Skin of body (tissue), 2 donors: ENCODE data around the gene RPL5. TPM values are rescaled to one million over a fixed set of nuclear protein-coding genes. Genes with fewer than 3 reads are reported as not detected.

Source experiments
- DNase-seq: peaks from one replicate; lab custom pipeline; 2025; lab: John Stamatoyannopoulos, UW
- total RNA-seq: library from RNA; depleted of rRNA; stranded (reverse); fragments of >200 nt; gene quantifications from one replicate; pipeline ENCODE4 v1.2.3, GENCODE V29; 2014

Gene RPL5
- total RNA-seq, 1 donor from 2014 or later, result 1,921 TPM

DNA sequence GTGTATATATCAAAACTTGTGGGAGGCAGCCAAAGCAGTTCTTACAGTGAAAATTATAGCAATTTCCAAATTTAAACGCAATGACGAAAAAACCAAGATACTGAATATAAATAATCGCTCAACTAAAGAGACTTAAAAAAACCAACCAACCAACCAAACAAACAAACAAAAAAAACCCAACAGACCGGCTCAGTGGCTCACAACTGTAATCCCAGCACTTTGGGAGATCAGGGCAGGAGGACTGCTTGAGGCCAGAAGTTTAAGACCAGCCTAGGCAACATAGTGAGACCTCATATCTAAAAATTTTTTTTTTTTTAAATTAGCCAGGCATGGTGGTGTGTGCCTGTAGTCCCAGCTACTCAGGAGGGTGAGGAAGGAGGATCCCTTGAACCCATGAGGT lies 23.4 kb downstream of the RPL5 start:
- DNase-seq, result no peak

DNA sequence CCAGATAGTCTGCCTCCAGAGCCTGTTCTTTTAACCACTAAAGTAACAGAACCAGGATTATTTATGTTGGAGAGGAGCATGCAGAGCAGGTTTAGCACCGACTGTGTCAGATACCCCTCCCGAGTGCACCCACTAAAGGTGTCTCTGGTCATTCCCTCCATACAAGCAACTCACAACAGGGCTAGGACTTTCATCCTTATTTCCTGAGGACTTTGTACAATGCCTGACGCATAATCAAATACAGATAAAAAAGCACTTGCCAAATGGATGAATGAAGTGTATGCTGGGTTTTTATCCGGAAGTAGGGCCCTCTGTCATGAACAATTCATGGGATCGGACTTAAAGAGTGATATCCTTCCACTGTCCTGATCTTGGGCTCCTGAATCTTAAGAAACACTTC lies 26.0 kb downstream of the RPL5 start:
- no peak for DNase-seq

DNA sequence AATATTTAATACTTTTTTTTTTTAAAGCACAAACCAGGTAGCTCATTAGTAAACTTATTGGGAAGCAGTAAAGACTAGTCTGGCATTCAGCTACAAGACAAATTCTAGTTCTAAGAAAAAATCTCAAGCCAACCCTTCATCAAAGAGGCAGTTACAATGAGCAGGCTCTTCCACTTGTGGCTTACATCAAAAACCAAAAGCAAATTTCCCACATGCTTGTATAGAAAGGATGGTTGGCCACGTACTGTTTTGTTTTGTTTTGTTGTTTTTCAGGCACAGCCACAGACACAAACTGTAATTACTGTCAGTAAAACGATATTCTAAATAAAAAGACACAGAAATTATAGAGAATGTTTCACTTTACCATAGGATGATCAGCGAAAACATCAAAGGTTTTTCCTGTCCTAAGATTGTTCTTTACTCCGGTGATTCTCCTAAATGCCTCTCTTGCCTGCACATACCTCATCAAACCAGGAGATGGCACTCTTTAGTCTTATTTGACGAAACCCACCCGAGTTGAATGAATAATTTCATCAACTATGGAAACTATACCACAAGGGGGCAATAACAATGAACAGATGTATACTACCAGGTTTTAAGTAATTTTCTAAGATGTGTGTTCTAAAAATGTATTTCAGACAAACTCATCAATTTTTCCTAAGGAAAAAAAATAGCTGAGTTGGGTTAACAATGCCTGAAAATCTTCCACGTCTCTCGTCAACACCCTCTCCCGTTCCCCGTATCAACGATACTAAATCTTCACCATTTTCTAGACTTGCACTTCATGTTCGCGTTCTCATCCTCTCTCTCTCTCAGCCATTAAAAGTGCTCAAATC lies 26.9 kb downstream of the RPL5 start:
- peak; percentile 90 for DNase-seq

DNA sequence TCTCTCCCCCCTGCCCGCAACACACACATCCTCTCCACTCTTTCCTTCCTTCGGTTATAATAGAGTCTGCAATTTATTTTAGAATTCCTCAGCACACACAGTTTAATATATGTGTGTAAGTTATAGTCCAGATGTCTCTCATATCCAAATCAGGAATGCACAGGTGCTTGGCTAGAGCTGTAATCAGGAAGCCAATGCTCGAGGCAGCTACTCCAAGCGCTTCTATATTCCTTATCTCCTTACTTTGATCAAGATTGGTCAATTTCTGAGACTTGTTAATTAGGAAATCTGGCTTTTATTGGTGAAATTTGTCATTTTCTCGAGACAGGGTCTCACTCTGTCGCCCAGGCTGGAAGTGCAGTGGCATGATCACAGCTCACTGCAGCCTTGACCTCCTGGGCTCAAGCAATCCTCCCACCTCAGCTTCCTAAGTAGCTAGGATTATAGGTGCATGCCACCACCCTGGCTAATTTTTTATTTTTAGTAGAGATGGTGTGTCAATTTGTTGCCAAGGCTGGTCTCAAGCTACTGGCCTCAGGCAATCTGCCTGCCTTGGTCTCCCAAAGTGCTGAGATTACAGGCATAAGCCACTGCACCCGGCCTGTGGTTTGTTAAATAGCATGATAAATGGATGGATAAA lies 27.7 kb downstream of the RPL5 start:
- peak; percentile 60 for DNase-seq

DNA sequence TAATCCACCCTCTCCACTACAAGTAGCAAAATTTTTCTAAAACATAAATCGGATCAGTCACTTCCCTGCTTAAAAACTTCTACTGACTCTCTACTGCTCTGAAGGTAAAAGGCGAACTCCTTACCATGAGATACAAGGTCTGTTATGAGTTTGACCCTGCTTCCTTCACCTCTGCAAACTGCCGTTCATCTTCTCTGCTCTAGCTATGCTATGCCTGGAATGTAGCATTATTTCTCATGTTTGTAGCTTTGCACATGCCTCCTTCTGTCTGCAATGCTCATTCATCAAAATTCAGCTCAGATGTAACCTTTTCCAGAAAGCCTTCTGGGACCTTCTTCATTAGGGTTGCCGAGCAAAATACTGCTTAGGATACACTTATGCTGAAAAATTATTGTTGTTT lies 30.8 kb downstream of the RPL5 start:
- no peak for DNase-seq

DNA sequence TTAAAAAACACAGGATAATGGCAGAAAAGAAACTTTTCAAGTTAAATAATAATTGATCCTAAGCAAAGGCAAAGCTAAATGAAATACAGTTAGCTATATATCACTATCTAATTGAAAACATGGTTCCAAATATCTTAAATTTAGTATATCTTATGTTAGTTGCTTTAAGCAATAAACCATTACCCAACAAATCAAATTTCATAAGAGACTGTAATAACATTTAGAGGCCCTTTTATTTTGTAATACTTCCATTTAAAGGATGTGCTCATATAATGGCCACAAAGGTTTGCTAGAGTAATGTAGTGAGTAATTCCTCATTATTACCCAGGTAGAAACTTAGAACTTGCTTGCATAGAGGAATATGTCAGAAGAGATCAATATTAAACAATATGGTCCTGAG lies 32.3 kb downstream of the RPL5 start:
- DNase-seq, result no peak

DNA sequence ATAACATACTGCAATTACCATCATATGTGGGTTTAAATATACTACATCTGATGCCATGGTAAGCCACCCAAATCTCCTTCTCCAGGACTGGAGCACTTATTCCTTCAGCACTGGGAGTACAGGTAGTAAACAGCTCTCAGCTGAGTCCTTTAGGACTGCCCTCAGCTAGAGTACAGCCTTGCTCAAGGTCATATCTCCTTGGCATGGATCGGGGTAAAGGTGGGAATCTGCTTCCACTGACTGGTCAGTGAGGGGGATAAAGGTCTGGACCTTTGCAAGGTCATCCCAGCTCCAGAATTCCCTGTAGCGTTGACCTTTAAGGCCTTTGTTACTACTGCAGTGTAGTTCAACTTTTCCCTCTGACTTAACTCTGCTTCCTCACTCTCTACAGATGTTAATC lies 38.8 kb downstream of the RPL5 start:
- DNase-seq, result no peak

DNA sequence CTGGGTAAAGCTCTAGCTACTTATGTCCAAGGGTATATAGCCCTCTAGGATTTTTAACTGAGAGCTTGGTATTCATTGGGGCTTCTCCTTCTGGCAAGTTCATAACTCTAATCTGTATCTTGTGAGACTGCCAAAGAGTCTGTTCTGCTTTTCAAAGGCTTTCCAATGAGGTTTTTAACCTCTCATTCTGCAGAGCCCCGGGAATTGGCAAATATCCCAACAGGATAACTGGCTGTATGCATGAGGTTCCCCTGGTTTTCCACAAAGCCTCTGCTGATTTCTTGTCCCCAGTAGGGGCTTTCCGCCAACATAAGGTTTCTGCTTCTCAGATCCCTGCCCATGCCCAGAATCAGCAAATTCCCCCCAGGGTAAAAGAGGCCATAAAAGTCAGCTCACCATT lies 40.9 kb downstream of the RPL5 start:
- DNase-seq, result no peak

DNA sequence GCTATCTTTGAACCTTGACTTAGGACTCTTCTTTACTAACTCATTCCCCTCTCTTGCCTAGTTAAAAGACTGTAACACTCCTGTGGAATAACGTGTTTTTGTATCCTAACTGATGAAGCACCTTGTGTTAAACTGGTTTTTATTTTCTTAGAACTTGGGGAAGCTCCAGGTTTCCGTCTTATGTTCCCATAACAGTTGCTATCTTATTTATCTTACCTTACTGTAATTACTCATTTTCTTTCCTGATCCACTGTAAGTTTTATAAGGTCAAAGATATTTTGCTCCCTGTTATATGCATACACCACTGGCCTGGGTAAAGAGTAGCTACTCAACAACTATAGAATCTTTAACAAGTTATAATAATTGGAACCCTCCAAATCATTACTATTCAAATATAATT lies 43.1 kb downstream of the RPL5 start:
- DNase-seq, result no peak

DNA sequence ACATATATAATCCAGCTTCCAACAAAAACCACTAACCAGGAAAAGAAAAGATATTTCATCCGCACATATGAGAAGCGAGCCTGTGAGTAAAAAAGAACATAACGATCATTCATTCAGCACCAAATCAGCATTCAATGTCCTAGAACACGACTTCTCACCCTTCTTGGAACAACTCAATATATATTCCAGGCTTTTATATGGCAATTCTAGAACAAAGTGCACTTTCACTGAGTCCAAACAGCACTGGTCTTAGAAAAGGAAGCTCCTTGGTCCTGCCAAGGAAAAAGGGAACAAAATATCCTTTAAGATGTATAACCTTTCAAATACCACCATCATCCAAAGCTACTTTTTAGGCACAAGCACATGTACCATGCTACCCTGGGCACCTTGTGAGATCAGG lies 44.5 kb downstream of the RPL5 start:
- DNase-seq, result no peak

DNA sequence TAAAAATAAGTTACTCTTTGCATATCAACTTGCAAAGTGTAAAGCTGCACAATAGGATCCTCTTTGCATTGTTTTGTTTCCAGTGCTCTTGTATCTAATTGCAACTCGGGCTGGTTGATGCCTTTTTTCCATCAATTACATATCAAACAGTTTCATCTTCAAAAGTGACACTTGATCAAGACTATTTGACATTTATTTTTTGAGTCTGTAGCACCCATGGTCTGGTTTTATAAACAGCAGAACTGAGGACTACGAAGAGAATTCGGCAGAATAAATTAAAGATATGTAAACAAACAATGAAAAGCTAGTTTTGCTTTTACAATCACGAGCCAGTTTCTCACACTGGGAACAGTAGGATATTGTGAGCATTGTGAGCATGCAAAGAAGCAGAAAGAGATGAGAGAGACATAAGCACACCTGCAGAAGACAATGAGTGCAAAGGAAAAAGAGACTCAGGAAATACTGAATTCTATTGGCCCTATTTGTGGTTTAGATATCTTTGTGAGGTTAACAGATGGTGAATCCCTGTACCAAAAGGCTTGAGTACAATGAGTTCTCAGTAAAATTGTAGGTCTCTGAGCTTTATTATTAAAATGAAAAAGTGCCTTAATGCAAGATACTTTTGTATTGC lies 45.4 kb downstream of the RPL5 start:
- DNase-seq, result no peak

DNA sequence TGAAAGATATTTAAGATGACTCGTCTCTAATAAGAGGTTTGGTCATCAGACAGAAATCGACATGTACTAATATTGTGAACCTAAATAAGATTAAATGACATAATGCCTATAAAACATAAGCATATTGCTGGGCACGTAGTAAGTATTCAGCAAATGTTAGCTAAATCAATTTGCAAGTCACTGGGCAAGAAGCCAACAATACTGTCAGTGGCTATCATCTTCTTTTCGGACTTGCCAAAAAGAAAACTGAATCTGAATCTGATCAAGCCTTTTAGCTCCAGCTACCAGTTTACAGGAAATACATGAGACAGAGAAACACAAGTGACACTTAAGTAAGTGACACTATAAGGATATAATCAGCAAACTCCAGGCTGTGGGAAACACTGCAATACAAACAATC lies 46.0 kb downstream of the RPL5 start:
- DNase-seq, result no peak

DNA sequence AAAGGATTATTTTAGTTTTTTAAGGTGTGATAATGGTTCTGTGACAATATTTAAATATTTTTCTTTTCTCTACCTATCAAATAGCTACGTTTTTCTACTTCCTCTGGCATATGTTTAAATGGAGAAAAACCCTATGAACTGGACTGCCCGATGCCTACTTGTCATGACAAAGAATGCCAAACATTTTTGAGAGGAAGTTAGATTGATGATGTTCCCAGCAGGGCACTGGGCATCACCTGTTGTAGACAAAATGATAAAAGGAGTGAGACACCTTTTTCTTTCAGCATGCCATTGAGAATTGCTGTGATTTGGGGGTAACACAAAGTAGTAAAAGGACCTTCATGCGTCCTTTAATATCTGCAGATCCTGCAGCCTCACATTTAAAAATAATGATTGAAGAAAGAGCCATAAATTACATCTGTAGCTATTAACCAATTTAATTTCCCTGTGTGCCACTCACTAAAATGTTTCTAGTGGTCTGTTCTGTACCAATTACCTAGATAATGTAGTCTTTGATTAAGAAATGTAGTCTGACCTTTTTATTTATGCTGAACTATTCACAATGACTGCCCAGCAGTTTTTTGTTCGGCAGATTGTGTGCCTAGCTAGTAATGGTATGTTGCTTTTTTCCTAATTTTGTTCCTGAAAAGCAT lies 47.6 kb downstream of the RPL5 start:
- no peak for DNase-seq

DNA sequence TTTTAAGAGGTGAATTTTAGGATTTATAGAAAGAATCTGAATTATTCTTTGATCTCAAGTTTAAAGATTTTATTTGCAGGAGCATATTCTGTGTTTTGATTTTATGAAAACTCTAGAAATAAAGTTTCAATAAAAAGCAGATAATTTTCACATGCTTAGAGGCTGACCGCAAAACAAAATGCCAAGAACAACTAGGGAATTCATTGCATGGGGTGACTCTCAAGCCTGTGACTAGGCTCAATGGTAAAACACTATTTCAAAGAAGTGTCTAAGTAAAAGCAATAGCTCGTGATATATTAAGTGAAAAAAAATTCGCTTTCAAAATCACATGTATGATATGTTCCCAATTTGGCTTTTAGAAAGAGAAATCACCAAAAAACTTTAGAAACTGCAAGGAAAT lies 49.6 kb downstream of the RPL5 start:
- no peak for DNase-seq

DNA sequence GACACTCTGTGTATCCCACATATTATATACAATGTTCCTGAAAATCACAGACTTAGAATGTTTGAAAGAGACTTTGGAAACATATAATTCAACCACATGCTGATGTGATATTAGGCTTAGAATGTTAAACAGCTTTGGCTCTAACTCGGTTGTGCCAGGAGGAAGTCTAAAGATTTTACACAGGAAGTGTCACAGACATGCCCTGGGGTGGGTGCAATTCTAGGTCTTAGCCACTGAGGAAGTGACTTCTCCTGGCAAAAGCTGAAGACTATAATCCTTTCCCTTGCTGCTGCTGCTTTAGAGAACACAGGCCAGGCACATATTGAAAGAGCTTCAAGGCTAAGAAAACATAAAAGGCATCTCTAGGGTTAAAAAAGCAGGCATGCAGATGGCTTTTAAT lies 51.0 kb downstream of the RPL5 start:
- DNase-seq, result no peak

DNA sequence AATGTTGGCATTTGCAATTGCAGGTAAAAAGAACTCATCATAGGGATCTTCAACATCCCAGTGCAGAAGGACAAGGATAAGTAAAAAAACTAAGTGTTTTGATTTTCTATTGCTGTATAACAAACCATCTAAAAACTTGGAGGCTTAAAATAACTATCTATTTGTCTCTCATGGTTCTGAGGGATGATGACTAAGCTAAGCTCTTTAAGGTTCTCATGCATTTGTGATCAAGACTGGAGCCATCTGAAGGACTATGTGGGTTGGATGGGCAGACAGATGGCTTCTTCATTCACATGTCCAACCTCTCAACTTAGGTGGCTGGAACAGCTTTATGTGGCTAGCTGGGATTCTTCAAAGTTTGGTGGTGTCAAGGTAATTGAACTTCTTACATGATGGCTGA lies 51.5 kb downstream of the RPL5 start:
- DNase-seq, result no peak

DNA sequence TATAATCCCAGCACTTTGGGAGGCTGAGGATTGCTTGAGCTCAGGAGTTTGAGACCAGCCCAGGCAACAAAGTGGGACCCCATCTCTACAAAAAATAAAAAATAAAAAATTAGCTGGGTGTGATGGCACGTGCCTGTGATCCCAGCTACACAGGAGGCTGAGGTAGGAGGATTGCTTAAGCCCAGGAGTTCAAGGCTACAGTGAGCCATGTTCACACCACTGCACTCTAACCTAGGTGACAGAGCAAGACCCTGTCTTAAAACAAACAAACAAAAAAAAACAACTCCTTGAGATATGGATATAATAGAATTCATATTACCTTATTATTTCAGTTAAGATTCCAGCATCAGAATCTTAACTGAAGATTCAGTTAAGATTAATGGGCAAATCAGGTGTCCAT lies 52.4 kb downstream of the RPL5 start:
- DNase-seq, result no peak

DNA sequence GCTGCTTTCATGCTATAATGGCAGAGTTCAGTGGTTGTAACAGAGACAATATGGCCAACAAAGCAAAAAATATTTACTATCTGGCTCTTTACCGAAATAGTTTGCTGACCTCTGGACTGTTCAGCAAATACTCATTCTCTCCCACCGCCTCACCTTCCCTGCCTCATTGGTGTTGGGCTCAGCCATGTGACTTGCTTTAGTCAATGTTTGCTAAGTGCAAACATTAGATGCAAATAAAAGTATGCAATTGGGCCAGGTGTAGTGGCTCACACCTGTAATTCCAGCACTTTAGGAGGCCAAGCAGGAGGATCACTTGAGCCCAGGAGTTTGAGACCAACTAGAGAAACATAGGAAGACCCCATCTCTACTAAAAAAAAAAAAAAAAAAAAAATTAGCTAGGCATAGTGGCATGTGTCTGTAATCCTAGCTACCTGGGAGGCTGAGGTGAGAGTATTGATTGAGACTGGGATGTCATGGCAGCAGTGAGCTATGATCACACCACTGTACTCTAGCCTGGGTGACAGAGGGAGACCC lies 55.1 kb downstream of the RPL5 start:
- no peak for DNase-seq

DNA sequence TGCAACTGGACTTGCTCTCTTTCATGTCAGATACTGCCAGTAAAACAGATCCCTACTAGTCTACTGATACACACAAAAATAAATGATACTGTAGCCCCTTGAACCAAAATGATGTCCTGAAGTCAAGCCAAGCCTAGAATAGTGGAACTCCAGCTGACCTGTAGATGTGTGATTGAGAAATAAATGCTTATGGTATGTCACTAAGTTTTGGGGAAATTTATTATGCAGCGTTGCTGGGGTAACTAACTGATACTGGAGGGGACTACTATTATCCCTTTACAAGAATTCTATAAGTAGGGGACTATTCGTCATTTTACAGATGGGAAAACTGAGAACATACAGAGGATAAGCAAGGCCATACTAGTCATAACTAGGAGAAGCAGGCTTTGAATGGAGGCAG lies 55.6 kb downstream of the RPL5 start:
- no peak for DNase-seq
